Stimulated activated CD4-positive, alpha-beta T cell treated with anti-CD3 and anti-CD28 coated beads, Interleukin-2, amount 100 ng/mL, for 48 hours (primary cell): ENCODE results near the gene ANGPT4.
"Not testable (repeated sequence)": the region's sequence is repeated elsewhere in the genome, so short reads cannot be mapped to it uniquely, and the experiment has no call there.

Experiments used
- DNase-seq, 2 donors: peaks; one replicate each; pipeline ENCODE4 v3.0.0-alpha.2; 2020

ANGPT4 gene

DNA sequence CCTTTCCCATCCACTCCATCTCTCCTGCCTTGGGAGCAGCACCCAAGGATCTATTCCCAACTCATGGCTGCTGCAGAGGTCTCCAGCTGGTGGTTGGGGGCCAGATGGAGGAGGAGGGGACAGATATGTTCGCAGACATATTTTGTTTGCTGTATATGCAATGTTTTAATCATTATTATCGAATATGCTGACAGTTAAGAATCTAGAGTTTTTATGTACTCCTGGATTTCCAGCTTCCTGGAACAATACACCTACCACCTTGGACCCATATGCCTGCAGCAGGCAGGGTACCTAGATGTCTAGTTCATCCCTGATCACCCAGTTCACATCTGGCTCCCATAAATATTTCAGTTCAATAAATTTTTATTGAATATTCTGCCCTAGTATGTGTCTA lies 73.6 kb downstream of the ANGPT4 start:
- DNase-seq = no peak

DNA sequence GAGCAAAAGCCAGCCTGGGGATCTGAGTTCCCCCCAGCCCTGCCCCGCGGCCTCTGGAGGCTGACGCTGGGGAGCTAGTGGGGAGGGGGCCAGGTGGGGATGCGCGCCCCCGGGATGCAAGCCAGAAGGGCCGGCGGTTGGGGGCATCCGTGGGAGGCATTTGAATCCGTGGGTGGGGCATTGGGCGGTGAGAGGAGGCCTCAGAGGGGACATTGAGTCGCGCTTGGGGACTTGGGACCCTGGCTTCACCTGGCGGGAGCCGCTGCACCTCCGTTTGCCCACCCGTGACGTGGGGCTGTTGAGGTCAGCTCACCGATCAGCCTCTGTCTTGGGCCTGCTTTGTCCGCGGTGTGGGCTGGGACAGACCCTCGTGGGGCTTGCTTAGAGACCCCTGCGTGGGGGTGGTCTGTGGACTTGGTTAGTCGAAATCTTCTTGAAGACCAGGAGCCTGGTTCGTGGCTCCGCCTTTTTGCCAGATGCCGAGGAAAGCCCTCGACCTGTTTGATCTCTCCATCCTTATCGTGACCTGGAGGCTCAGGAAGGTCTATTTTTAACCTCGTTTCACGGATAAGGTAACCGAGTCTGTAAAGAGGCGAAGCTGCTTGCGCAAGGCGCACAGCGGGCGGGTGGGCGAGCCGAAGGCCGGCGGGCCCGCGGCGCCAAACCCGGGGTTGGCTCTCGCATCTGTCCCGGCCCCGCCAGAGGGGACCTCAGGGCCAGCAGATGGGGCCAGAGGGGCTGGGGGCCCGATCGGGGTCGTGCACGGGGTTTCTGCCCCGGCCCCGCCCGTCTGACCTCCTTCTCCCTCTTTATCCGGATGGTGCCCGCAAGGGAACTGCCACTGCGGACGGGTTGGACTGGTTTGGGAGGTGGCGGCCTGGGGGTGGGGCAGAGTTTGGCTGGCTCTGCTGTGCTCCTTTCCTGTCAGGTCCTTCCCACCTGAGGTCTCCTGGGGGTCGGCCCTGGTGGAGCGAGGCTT lies 74.3 kb downstream of the ANGPT4 start:
- no peak for DNase-seq

- no peak for DNase-seq
Observed at GRCh38 chr20:840858-841567, 75.1 kb downstream of the ANGPT4 start.

DNA sequence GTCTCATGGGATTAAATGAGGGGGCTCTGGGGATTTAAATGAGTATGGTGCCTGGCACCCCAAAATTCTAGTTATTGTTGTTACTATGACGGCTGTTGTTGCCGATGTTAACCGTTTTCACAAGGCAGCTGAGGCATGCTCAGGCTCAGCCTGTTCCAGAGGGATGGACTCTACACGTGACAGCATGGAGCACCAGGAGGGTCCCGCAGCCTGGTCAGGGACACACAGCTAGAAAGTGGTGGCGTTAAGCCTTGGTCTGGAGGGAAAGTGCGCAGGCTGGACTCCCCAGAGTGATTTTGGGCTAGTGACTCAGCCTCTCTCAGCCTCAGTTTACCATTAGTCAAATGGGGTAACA lies 75.7 kb downstream of the ANGPT4 start:
- no peak for DNase-seq

- no peak for DNase-seq
Observed at GRCh38 chr20:839626-840025, 76.5 kb downstream of the ANGPT4 start.

- no peak for DNase-seq
Observed at GRCh38 chr20:839015-839414, 77.1 kb downstream of the ANGPT4 start.

DNA sequence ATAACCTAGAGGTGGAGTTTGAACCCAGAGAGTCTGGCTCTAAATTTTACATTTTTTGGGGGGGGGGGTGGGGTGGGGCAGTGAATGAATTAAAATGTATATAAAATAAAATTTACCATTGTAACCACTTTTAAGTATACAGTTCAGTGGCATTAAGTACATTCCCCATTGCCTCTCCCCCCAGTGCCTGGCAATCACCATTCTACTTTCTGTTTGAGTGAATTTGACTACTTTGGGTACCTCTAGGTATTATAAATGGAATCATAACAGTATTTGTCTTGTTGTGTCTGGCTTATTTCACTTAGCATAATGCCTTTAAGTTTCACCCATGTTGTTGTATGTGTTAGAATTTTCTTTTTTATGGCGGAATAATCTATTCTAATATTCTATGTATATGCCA lies 79.9 kb downstream of the ANGPT4 start:
- DNase-seq = no peak

DNA sequence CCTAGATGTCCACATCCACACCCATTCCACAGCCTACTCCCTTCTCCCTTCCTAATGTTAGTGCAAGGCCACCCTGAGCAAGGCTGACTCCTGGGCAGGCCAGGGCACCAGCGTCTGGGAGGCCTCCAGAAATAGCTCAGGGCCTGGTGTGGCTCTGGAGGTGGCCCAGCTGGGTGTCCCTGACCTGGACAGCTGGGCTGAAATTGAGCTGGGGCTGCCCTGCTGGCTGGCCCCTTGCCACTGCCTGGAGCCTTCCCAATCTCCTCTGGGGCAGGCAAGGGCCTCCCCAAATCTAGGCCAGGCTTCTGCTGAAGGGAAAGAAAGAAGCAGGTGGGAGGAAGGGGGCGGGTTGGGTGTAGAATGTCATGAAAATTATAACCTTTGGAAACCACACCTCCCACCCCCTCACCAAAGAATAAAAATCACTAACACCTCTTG lies 80.5 kb downstream of the ANGPT4 start:
- DNase-seq = no peak

- no peak for DNase-seq
Observed at GRCh38 chr20:834151-834746, 81.9 kb downstream of the ANGPT4 start.

GRCh38 chr20:833450-834150 lies 82.5 kb downstream of the ANGPT4 start, which contains the start of gene FAM110A:
TSS of gene FAM110A (plus strand) at chr20:833715. CDS start at chr20:844805, 11,090 bp downstream.
- DNase-seq = peak; percentile 90 to 91

GRCh38 chr20:833121-833449 lies 83.0 kb downstream of the ANGPT4 start:
- no peak for DNase-seq

GRCh38 chr20:831956-832355 lies 84.2 kb downstream of the ANGPT4 start:
- no peak for DNase-seq

- no peak for DNase-seq
Observed at GRCh38 chr20:831251-831650, 84.9 kb downstream of the ANGPT4 start.

DNA sequence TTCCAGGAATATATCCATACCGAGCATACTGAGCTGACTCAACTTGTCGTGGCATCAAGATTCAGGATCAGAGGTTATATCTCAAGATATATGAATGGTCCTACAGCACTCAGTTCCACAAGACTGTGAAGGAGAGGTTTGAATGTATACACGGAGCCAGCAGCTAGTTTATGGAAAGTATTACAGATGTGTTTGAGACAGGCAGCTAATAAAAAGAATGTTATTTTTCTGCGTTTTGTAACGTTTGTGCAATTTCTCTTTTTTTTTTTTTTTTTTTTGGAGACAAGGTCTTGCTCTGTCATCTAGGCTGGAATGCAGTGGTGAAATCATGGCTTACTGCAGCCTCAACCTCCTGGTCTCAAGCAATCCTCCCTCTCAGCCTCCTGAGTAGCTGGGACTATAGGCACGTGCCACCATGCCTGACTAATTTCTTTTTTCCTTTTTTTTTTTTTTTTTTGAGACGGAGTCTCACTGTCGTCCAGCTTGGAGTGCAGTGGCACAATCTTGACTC lies 86.1 kb downstream of the ANGPT4 start:
- DNase-seq = no peak

- DNase-seq = no peak
Observed at GRCh38 chr20:829551-829950, 86.6 kb downstream of the ANGPT4 start.

GRCh38 chr20:828987-829386 lies 87.1 kb downstream of the ANGPT4 start:
- no peak for DNase-seq

DNA sequence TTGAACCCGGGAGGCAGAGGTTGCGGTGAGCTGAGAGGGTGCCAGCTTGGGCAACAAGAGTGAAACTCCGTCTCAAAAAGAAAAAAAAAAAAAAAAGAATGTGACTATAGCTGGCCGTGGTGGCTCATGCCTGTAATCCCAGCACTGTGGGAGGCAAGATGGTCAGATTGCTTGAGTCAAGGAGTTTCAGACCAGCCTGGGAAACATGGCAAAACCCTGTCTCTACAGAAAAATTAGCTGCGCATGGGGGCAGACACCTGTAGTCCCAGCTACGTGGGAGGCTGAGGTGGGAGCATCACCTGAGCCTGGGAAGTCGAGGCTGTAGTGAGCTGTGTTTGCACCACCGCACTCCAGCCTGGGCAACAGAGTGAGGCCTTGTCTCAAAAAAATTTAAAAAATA lies 88.2 kb downstream of the ANGPT4 start:
- not testable (repeated sequence) for DNase-seq

GRCh38 chr20:826695-827323 lies 89.3 kb downstream of the ANGPT4 start:
- no peak for DNase-seq

DNA sequence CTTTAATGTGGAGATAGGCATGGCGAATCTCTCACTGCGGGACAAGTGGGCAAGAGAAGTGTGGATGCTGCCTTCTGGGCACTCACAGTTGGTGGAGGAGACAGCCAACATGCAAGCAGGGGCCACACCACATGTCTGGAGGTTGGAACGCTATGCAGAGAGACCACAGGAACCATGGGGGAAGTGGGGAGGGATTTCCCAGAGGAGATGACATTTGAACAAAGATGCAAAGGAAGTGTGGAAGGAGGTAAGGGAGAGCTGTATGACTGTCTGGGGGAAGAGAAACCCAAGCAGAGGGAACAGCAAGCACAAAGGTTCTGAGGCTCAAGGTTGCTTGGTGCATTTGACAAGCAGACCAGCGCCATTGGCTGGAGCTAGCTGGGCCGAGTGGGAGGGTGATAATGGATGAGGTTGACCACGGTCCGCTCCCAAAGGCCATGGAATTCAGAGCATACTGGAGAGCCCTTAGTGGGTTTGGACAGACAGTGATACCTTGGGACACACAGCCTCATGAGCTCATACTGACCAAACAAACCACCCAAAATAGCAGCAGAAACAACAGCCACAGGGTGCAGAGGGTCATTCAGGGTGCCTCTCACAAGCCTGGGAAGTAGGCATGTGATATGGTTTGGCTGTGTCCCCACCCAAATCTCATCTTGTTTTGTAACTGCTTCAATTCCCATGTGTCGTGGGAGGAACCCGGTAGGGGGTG lies 90.3 kb downstream of the ANGPT4 start:
- no peak for DNase-seq

DNA sequence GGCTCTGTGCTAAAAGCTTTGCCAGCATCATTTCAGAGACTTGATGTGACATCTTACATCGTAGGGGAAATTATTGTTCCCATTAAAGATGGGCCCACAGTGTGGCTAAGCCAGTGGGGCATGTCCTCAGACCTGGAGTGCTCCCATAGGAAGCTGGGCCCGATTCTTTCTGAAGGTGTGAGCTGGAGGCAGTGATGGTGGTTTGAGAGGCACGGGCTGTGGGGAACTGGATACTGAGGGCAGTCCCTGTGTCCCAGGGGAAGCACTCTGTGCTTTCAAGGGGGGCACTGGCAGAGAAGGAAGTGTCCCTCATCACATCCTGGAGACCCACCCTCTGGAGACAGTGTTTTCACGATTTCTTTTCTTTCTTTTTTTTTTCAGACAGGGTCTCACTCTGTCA lies 91.2 kb downstream of the ANGPT4 start:
- DNase-seq = no peak

DNA sequence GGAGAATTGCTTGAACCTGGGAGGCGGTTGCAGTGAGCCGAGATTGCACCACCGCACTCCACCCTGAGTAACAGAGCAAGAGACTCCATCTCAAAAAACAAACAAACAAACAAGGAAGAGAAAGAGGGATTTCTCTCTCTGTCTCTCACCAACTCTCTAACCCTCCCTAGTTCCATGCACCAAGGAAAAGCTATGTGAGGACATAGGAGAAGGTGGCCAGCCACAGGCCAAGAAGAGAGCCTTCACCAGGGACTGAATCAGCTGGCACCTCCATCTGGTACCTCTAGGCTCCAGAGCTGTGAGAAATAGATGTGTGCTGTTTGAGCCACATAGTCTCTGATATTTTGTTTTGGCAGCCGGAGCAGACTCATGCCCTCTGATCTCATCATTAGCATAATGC lies 91.6 kb downstream of the ANGPT4 start:
- DNase-seq = no peak

DNA sequence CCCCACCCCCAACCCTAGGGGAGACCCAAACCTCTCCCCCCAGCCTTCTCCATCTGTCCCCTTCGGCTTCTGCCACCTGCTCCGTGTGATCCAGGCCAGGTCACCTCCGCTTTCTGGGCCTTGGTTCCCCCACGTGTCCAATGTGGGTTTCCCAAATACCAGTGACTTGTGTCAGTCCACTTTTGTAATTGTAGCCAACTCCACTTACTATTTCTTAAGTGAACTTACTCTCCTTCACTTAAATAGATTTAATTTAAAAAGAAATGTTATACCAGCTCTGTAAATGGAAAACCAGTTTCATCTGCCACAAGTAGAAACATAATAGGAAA lies 92.6 kb downstream of the ANGPT4 start:
- no peak for DNase-seq
